GM19240 (cell line): ENCODE results near the gene EBF3.

Experiments
- DNase-seq: peaks from one replicate; pipeline ENCODE4 v3.0.0; 2011; ENCODE audit warnings: low spot score; ENCODE audit not compliant: insufficient read length

The EBF3 gene

DNA sequence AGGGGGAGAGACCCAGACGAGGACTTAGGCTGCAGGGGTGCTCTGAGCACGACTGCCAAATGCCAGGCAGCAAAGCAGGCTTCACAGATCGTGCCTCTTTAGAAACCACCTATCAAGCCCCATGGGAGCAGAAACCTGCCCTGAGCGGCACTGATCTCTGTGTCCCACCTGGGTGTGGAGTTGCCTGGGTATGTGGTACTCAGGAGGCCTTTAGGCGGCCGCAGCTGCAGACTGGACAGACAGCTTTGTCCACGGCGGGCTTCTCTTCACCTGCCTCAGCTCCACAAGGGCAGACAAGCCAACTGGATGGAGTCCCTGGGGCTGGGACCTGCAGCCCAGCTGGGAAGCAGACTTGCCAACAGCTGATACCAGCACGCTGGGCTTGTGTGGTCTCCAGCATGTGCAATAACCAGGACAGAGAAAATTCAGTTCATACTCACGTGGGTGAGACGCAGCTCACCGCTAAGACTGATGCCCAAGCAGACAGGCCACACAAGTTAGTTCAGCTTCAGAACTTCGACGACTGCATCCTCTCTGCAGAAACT lies 163.2 kb downstream of the EBF3 start:
- DNase-seq: no peak

DNA sequence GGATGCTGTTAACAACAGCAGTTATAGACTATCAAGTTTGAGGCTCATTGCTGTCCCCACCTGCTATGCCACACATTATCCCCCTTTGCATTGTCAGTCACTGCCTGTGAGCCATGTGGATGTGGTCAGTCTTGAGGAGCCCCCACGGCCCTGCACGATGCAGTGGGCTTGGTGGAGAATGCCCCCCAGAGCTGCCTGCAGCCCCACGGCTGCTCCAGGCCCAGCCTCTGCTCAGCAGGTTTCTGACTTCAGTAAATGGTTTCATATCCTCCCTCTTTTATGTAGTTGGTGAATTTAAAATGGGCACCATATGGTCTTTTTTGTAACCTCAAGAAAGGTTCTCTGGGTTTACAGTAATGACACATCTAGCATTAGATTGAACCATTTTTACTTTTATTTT lies 164.1 kb downstream of the EBF3 start:
- DNase-seq: no peak

- DNase-seq: no peak
Measured at GRCh38 chr10:129796710-129797420, 167.2 kb downstream of the EBF3 start.

- DNase-seq: no peak
Measured at GRCh38 chr10:129793996-129794395, 170.1 kb downstream of the EBF3 start.

- DNase-seq: no peak
Measured at GRCh38 chr10:129793479-129793878, 170.6 kb downstream of the EBF3 start.

DNA sequence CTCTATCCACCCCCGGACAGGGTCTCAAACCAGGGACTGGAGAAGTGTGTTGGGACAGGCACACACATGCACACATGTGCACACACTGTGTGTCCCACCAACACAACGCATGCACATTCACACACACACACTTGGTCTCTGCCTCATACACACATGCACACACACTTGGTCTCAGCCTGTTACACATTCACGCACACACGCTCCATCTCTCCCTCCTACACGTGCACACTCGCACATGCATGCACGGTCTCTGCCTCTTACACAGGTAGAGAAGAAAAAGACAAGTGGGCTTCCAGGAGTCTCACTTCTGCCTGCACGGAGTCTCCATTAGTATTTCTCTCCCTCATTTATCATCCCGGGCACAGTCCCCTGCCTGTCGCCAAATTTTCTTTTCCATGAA lies 171.2 kb downstream of the EBF3 start:
- no peak for DNase-seq

DNA sequence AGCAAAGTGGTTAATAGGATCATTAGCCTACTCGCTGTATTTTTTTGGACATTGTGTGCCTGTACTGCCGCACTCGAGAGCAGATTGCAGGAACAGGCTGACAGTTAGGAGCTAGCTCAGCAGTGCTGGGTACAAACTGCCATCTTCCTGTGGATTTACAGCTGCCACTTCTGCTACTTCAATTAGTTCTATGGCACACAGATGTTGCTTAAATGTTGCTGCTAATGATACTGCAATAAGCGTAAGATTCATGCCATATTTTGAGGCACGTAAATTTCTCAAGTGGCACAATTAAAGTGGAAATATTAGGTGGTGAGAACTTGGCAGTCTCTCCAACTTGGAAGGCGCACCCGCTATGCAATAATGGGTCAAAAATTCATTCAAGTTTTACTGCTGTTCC lies 171.9 kb downstream of the EBF3 start:
- no peak for DNase-seq

- DNase-seq: no peak
Measured at GRCh38 chr10:129790715-129791446, 173.2 kb downstream of the EBF3 start.

GRCh38 chr10:129788215-129788614 lies 175.9 kb downstream of the EBF3 start:
- no peak for DNase-seq

DNA sequence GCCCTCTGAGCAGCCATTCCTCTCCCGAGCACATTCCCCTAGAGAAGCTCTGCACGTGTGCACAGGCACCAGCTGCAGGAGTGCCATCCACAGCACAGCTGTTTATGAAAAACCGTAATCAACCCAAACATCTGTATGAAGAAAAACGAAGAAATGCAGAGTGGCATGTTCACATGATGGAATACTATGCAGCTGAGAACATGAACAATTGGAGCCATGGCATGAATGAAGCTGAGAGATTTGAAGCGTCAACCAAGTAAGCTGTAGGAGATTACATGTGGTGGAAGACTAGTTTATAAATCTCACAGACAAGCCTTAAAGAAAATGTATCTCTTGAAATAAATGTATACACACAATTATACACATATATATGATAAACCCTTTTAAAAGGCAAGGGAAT lies 176.5 kb downstream of the EBF3 start:
- DNase-seq: no peak

DNA sequence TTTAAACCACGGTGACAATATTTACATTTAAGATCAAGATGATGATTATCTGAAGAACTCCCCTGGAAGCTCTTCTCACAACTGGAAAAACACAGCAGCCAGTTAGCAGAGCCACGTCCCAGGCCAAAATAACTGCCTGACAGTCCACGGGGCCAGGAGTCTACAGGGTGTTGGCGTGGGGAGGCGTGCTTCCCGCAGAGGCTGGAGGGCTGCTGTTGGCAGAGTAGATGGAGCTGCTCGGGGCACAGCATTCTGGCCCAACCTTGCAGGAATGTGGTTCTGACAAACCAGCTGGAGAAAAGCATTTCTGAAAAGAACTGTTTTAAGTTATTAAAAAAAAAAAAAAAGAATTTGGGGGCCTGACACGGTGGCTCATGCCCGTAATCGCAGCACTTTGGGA lies 177.9 kb downstream of the EBF3 start:
- DNase-seq: no peak

- no peak for DNase-seq
Measured at GRCh38 chr10:129785536-129785981, 178.5 kb downstream of the EBF3 start.
